A549 treated with AZD9567 at 1 μM for 4 hours (cell line): Measurements from ENCODE around the gene KRT25. TPM values are rescaled to one million over a fixed set of nuclear protein-coding genes. Genes with fewer than 3 reads are reported as not detected.

ENCODE experiments used
- total RNA-seq: library from RNA; stranded (reverse); fragments of 200-300 nt; extraction: Qiagen RNA extraction; gene quantifications from 5 replicates; pipeline ENCODE4 v1.2.3, GENCODE V29; 2022; ENCODE audit not compliant: insufficient read depth

Gene KRT25
- not detected in 5 replicates for total RNA-seq

DNA sequence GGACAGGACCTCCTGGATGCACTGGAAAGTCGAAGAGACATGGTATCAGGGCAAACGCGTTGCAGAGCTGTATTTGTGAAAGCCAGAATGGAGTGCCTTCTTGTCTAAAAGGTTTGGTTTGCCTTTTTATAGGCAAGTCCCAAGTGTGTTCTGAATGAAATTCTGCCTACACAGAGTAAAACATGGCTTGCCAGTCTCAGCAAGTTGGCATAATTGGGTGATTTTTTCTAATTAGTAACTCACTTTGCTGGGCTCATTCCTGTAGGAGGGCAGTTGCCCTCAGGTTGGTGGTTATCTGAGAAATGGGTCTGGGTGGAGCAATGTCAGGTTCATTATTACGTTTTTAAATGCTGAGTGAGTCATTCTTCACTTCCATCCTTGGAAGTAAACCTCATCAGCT is at the start of gene KRT25:
KRT25 (minus strand) TSS at position 101 of the 400 bp plus-strand sequence; CDS start at position 41, 60 bp downstream.

DNA sequence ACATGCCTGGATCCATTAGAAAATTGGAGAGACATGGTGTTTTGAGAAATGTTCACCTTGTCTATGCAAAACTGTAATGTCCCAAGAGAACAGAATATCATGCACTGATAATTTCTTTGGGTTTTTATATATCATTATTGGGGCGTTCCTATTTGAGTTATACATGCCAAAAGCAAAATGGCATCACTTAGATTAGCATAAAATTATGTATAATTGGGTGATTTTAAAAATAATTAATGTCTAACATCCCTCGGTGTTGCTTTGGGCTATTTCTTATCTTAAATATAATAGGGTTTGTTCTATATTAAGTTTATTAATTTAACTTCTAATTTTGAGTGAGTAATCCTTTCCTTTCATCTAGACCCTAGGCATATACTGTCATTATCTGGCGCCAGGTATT is 44.7 kb upstream of the KRT25 start, which contains the start of gene KRT28:
KRT28 (minus strand) TSS at position 101 of the 400 bp plus-strand sequence; CDS start at position 35, 66 bp downstream.

DNA sequence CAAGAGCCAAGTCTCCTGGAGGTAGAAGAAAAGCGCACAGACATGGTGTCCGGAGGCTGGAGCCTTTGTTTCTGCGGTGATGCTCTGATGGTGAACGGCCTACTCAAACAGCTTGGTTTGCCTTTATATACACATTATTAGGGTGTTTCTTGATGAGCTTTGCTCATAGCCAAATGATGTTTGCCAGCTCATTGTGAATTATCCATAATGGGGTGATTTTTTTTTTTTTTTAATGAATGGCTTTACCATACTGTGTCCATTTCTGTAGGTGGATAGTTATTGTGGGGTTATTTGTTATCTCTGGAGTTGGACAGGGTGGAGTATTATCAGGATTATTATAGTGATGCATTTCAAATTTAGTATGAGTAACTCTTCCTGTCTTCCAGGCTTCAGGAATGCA is 27.3 kb upstream of the KRT25 start, which contains the start of gene KRT27:
KRT27 (minus strand) TSS at position 101 of the 400 bp plus-strand sequence; CDS start at position 44, 57 bp downstream.

GRCh38 chr17:40772101-40772500 is 17.0 kb upstream of the KRT25 start, which contains the start of gene KRT26:
KRT26 (minus strand) TSS chr17:40772201; CDS start chr17:40772113, 88 bp downstream.

DNA sequence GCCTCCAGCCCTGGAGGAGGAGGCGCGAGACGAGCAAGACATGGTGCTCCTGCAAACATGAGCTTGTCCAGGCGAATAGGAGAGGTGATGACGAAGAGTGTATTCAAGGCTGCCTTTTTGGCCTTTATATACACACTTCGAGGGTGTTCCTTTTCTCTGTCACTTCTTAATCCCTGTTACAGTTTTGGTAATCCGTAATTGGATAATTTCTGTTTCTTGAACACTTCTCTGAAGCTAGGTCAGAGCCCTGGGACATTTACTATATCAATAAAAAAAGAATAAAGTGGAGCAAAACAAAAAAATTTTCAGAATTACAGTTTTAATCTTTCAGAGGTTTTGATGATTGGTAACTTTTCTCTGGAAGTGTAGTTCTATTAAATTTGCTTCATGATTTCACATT is 51.5 kb downstream of the KRT25 start, which contains the start of gene KRT24:
KRT24 (minus strand) TSS at position 101 of the 400 bp plus-strand sequence; CDS start at position 42, 59 bp downstream.

Other genes starting within 250 kb of the KRT25 start
- gene CCR7, start 189.9 kb downstream of the KRT25 start, total RNA-seq: 0.68 to 0.89 TPM (median 0.81 TPM) in 4 of 5 replicates, not detected in the other
- gene SMARCE1, start 107.5 kb downstream of the KRT25 start, total RNA-seq: 98.4 to 106 TPM (median 105 TPM) in 5 replicates
- 0.21 to 0.65 TPM (median 0.38 TPM) in 4 of 5 replicates, not detected in the other for gene KRT222, start 90.2 kb downstream of the KRT25 start, total RNA-seq
- not detected in 5 replicates for gene KRT24, start 51.6 kb downstream of the KRT25 start, total RNA-seq
- gene KRT26, start 16.9 kb upstream of the KRT25 start, total RNA-seq: not detected in 5 replicates
- gene KRT27, start 27.2 kb upstream of the KRT25 start, total RNA-seq: 0.12 TPM in 1 of 5 replicates, not detected in the others
- gene KRT28, start 44.6 kb upstream of the KRT25 start, total RNA-seq: not detected in 5 replicates
- gene KRT10, start 67.3 kb upstream of the KRT25 start, total RNA-seq: 51.8 to 115 TPM (median 108 TPM) in 5 replicates
- gene KRT12, start 111.9 kb upstream of the KRT25 start, total RNA-seq: not detected in 5 replicates
- gene KRT20, start 129.9 kb upstream of the KRT25 start, total RNA-seq: 0.23 to 0.42 TPM (median 0.35 TPM) in 4 of 5 replicates, not detected in the other
- 0.07 to 0.26 TPM (median 0.07 TPM) in 3 of 5 replicates, not detected in the others for gene KRT23, start 182.3 kb upstream of the KRT25 start, total RNA-seq
- gene KRT39, start 211.6 kb upstream of the KRT25 start, total RNA-seq: not detected in 5 replicates
- gene KRT40, start 229.0 kb upstream of the KRT25 start, total RNA-seq: not detected in 5 replicates
- not detected in 5 replicates for gene KRTAP3-3, start 238.8 kb upstream of the KRT25 start, total RNA-seq
- gene KRTAP3-2, start 244.6 kb upstream of the KRT25 start, total RNA-seq: 0.16 to 3.6 TPM (median 0.25 TPM) in 5 replicates